IMR-90 (cell line): ENCODE data around the gene OGFOD3.

ENCODE experiments used
- POLR2A ChIP-seq: IDR thresholded peaks from 2 replicates; pipeline ENCODE4 v1.6.1; 2012; ENCODE audit warnings: mild to moderate bottlenecking, low read depth, low read length
- SMC3 ChIP-seq: fragments of 150-350 bp; IDR thresholded peaks from 2 replicates; pipeline ENCODE4 v1.6.1; 2016; ENCODE audit warnings: low read depth, mild to moderate bottlenecking, antibody characterized with exemption, low read length, moderate library complexity
- TF ChIP-seq, protein P1 (sequence below): conservative IDR thresholded peaks from 2 replicates; pipeline ENCODE4 v1.5.1; 2012; ENCODE audit warnings: mild to moderate bottlenecking, low read depth, low read length, improper control_type of control experiment
- TF ChIP-seq, protein P2 (sequence below): fragments of 150-350 bp; IDR thresholded peaks from 2 replicates; pipeline ENCODE4 v1.6.1; 2017; ENCODE audit warnings: mild to moderate bottlenecking, antibody characterized with exemption, low read length, low read depth

DNA sequence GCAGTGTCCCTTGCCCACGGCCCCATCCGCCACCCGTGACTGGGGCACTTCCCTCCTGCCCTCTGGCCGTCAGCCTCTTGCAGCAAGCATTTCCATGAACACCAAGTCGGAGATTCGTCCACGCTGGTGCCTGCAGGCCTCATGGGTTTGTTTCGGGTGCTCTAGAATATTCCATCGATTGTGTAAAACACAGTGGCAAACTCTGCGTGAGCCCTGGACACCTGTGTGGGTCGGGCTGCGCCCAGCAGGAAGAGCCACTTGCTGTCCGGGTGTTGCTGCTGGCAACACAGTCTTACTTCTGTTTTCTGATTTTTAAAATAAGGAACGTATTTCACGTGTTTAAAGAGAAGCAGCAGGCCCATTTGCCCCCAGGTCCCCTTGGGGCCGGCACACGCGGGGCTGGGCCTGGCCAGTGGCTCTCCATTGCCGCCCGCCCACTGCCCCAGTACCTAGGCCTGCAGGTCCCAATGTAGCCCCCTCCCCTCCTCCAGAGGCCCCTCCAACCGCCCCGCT is 22.1 kb upstream of the OGFOD3 start:
- TF ChIP-seq, protein P1, sequence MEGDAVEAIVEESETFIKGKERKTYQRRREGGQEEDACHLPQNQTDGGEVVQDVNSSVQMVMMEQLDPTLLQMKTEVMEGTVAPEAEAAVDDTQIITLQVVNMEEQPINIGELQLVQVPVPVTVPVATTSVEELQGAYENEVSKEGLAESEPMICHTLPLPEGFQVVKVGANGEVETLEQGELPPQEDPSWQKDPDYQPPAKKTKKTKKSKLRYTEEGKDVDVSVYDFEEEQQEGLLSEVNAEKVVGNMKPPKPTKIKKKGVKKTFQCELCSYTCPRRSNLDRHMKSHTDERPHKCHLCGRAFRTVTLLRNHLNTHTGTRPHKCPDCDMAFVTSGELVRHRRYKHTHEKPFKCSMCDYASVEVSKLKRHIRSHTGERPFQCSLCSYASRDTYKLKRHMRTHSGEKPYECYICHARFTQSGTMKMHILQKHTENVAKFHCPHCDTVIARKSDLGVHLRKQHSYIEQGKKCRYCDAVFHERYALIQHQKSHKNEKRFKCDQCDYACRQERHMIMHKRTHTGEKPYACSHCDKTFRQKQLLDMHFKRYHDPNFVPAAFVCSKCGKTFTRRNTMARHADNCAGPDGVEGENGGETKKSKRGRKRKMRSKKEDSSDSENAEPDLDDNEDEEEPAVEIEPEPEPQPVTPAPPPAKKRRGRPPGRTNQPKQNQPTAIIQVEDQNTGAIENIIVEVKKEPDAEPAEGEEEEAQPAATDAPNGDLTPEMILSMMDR = no peak
- TF ChIP-seq POLR2A (no peak), SMC3 (no peak)
- TF ChIP-seq, protein P2, sequence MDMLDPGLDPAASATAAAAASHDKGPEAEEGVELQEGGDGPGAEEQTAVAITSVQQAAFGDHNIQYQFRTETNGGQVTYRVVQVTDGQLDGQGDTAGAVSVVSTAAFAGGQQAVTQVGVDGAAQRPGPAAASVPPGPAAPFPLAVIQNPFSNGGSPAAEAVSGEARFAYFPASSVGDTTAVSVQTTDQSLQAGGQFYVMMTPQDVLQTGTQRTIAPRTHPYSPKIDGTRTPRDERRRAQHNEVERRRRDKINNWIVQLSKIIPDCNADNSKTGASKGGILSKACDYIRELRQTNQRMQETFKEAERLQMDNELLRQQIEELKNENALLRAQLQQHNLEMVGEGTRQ = no peak
